Erythroblast (primary cell): ENCODE measurements around the gene CIDEC.

Source experiments
- DNase-seq, 2 experiments: peaks; one replicate each; lab custom pipeline; 2025; lab: John Stamatoyannopoulos, UW
- GATA1 ChIP-seq: IDR thresholded peaks from 2 replicates; pipeline ENCODE4 v1.6.1; 2011; ENCODE audit warnings: low read depth, mild to moderate bottlenecking, control low read depth, low read length, moderate library complexity
- POLR2A ChIP-seq: IDR thresholded peaks from 2 replicates; pipeline ENCODE4 v1.6.1; 2011; ENCODE audit warnings: mild to moderate bottlenecking, low read length

CIDEC gene

DNA sequence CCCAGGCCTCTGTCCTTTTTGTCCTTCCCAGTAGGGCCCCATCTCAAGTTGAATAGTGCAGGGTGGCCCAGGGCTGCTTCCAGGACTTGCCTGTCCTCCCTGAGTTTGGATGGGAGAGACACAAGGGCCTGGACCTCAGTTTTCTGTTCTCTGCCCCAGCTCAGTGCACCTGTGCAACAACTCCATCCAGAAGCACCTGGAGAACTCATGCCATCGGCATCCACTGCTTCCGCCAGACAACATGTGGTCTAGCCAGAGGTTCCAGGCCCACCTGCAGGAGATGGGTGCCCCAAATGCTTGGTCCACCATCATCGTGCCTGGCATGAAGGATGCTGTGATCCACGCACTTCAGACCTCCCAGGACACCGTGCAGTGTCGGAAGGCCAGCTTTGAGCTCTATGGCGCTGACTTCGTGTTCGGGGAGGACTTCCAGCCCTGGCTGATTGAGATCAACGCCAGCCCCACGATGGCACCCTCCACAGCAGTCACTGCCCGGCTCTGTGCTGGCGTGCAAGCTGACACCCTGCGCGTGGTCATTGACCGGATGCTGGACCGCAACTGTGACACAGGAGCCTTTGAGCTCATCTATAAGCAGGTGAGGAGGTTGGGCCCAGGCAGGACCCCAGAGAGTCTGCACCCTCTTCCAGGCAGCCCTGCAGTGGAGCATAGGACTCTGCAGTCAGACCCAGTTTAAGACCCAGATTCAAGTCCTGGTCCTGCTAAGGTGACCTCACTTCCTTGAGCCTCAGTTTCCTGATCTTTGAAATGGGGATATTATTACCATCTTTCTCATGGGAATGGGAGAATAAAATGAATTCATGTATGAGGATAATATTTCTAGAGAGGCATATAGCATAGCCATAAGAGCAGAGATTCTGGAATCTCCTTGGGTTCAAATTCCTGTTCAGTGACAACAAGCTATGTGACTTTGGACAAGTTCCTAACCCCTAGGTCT lies 51.0 kb downstream of the CIDEC start:
- TF ChIP-seq POLR2A = no peak
- TF ChIP-seq GATA1 = no peak
- DNase-seq = no peak

DNA sequence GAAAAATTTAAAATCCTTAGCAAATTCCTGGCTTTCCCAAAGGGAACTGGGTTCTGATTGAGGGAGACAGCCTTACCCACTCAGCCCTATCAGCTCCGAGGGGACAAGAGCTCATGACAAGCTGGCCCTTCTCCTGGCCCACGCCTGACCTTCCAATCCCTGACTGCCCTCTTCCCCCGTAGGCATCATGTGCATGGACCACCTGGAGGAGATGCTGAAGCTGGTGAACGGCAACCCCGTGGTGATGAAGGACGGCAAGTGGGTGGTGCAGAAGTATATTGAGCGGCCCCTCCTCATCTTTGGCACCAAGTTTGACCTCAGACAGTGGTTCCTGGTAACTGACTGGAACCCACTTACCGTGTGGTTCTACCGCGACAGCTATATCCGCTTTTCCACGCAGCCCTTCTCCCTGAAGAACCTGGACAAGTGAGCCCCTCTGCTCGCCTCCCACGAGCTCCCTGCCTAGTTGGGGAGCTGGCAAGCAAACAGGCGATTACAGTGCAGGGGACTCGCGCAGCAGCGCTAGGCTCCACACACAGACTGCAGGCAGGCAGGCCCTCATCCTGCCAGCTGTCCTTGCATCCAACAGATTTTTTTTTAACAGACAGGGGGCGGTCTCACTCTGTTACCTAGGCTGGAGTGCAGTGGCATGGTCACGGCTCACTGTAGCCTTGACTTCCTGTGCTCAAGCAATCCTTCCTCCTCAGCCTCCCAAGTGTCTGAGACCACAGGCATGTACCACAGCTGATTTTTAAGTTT lies 53.1 kb downstream of the CIDEC start:
- no peak for TF ChIP-seq POLR2A
- no peak for TF ChIP-seq GATA1
- DNase-seq = peak; percentile 62 to 67

DNA sequence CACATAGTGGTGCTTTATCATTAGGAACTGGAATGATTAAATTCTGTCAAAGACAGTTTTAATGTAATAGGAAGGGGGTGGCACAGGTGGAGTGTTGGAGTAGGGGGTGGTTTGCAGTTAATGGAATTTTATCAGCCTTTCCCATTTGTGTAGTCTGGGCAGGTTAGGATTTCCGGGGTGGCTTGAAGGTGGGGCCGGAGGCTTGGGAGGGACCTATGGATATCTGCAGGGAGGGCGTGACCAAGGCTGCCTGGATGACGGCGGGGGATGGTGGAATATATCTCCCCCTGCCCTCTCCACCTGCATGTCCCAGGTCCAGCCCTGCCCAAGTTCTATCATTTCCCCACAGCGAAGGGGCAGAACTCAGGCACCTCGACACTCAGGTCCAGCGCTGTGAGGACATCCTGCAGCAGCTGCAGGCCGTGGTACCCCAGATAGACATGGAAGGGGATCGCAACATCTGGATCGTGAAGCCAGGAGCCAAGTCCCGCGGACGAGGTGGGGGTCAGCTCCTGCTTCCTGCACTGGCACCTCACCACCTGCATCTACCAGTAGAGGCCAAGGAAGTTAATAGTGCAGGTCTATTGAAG lies 54.5 kb downstream of the CIDEC start:
- TF ChIP-seq GATA1 (no peak), POLR2A (no peak)
- no peak for DNase-seq

DNA sequence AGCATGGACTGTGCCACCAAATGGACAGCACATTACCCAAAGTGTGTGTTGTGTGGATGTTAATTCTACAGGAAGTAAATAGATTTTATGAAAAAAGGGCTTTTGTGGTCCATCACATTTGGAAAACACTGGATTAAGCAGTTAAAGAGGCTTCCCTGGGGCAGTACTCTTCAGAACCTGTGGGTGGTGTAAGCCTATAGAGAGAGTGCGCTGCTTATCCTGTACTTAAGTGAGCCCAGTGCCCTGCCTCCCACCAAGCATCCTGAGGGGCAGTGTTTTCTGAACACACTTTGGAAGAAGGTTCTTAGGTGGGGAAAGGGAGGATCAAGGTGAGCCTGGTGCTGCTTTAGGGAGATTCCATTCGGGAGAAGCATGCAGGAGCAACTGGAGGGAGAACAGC lies 59.1 kb downstream of the CIDEC start:
- TF ChIP-seq GATA1 = no peak
- TF ChIP-seq POLR2A = no peak
- peak; percentile 18 to 33 for DNase-seq

DNA sequence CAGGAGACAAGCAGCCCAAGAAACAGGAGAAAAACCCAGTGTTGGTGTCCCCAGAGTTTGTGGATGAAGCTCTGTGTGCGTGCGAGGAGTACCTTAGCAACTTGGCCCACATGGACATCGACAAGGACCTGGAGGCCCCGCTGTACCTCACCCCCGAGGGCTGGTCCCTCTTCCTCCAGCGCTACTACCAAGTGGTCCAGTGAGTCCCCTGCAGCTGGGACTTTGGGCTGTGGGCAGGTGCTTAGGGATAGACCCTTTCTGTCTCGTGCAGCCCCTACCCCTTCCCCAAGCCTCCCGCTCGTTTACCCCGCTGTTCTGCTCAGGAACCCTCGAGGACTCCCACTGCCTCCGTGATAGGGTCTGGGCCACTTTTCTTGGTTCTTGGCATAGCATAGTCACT lies 59.5 kb downstream of the CIDEC start:
- no peak for DNase-seq
- TF ChIP-seq GATA1 (no peak), POLR2A (no peak)

DNA sequence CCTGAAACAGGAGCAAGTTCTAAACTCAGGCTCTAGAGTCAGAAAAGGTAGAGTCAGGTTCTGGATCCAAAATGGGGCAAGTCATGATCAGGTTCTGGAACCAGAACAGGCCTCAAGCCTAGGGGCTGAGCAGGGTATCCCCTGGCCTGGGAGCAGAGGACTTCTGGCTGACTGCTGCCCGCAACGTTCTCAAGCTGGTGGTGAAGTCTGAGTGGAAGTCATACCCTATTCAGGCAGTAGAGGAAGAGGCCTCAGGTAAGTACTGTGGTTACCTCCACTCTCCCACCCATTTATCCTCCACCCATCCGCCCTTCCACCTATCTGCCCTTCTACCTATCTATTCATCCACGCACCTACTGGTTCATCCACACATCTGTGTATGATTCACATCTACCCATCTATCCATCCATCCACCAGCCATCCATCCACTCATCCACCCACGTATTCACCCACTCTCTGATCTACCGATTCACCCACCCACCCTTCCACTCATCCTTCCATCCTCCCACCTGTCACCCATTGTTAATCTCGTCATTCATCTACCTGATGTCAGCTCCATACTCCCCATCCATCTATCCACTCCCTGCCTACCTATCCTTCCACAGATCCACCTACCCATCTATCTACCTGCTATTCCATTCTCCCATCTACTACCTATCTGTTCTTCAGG lies 61.3 kb downstream of the CIDEC start:
- no peak for TF ChIP-seq POLR2A
- TF ChIP-seq GATA1 = no peak
- no peak for DNase-seq

DNA sequence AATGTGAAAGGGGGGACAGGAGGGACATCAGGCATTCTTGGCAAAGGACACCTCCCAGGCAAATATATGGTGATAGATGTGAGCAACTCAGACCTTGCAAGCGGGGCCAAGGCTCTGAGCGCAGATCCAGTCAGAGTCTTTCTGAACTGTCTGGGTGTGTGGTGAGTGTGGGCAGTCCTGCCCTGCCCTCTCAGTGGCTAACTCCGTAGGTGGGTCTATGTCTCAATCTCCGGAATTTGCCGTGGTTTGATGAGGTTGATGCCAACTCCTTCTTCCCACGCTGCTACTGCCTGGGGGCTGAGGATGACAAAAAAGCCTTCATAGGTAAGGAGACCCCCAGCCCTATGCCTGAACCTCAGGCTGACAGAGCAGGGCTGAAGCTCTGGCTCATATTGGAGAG lies 62.6 kb downstream of the CIDEC start:
- TF ChIP-seq POLR2A = no peak
- TF ChIP-seq GATA1 = no peak
- DNase-seq = no peak
